ENCODE results near the gene MON1A.

MON1A gene

GRCh38 chr3:49889296-49889695 is 40.3 kb downstream of the MON1A start:
- DNase-seq (ENCODE audit: low read depth), result no peak

- no peak for DNase-seq (ENCODE audit: low read depth)
Measured at GRCh38 chr3:49886922-49887265, 42.7 kb downstream of the MON1A start.

- DNase-seq (ENCODE audit: low read depth), result no peak
Measured at GRCh38 chr3:49883998-49884397, 45.6 kb downstream of the MON1A start.

DNA sequence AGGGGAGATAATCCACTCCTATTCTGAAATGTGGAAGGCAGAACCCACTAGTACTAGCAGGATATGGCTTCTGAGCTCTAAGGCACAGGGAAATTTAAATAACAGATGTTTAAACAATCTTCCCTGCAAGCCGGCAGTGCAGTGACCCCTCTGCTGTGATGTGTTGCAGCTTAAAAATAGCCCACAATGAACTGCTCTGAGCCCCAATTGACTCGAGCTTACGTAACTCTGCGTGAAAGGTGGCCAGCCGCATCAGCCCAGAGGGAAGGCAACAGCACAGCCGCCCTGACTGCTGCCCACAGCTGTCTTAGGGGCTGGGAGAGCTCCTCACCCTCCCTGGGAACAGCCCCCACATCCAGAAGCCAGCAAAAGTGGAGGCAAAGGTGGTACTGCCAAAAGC is 47.4 kb downstream of the MON1A start:
- DNase-seq (ENCODE audit: low read depth), result no peak

DNA sequence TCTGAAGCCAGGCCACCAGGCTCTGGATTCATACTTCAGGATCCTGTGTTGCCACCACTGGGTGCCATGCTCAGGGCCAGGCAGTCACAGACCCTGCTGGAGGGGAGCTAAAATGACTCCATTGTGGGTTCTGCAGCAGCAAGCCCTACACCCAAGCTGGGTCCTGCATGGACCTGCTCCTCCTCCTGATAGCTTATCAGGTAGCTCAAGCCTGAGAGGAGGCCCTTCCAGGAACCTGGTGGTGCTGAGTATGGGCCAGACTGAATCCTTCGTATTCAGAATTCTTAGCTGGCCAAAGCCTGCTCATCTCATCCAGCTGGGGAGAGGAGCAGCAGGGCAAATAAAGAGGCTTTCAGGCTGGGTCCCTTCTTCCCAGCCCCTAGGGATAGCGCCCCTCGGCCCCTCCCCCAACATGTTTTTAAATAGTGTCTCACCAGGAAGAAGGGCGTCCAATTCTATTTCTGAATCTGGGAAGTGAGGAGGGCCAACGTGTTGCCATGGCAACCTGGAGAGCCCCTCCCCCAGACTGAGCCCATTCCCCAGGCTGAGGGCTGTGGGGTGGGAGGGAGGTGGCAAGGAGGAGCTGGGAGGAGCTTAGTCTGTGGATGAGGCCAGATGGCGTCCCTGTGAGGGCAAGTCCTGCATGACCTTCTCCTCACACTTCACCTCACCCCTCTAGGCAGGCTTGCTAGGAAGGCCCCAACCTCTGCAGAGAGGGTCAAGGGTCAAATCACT is 48.9 kb downstream of the MON1A start:
- no peak for DNase-seq (ENCODE audit: low read depth)

GRCh38 chr3:49879721-49880120 is 49.9 kb downstream of the MON1A start:
- DNase-seq (ENCODE audit: low read depth), result no peak

GRCh38 chr3:49878686-49879085 is 50.9 kb downstream of the MON1A start:
- no peak for DNase-seq (ENCODE audit: low read depth)

DNA sequence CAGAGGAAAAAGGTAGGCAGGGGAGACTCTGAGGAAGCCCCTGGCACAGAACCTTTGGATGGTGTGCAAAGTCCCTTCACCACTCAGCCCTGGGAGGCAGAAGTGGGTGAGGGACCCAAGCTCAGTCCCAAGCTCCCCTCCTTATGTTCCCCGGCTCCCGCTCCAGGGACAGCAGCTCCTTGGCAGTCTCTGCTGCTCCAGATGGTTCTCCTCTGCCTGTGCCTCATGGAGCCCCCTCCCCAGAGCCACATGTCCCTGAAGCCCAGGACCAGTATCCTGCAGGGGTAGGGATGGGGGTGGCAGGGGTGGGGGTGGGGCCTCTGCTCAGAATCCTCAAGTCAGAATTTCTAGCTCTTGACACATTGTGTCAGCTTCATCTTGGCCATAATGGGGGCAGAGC is 51.9 kb downstream of the MON1A start:
- DNase-seq (ENCODE audit: low read depth), result no peak

GRCh38 chr3:49876567-49876966 is 53.0 kb downstream of the MON1A start:
- DNase-seq (ENCODE audit: low read depth), result no peak

DNA sequence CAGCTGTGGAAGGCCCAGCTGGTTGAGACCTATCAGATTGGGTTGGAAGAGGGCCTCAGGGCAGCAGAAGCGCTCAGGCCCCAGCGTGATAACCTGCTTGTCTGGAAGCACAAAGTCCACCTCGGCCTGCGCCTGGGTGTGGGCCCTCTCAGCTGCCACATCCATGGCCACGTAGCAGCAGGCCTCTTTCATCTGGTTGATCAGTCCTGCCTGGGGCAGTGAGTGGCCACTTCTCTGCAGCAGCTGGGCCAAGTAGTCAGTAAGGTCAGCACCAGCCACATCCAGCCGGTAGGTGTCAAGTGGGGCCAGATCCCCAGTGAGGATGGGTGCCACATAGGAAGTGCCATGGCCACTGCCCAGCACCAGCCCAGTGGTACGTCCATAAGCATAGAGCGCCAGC is 56.0 kb downstream of the MON1A start:
- DNase-seq (ENCODE audit: low read depth), result no peak

- DNase-seq (ENCODE audit: low read depth), result no peak
Measured at GRCh38 chr3:49872801-49873281, 56.8 kb downstream of the MON1A start.

DNA sequence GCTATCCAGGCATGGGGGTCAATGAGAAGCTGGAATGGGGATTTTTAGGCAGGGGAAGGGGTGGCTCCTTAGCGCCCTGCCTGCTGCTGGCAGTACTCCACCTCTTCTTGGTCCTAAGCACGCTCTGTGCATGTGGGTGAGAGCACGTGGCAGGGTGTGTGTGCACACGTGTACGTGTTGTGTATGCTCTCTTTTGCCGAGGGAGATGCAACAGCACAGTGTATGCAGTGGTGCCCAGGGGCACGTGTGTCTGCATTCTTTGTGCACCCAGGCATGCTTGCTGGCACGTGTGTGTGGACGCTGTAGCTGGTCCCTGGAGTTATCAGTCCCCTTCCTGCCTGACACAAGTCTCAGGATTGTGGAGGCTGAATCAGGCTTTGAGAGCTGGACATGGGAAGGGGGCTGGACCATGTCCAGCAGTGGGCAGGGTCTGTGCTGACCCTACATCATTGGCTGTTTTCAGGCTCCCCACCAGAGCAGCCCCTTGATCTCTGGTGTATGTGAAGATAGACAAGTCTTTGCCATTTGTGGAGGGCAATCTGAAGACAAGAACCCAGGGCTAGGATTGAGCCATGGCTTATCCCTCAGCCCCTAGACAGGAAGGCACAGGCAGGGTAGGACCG is 58.0 kb downstream of the MON1A start:
- DNase-seq (ENCODE audit: low read depth), result no peak

- DNase-seq (ENCODE audit: low read depth), result no peak
Measured at GRCh38 chr3:49869525-49870126, 60.0 kb downstream of the MON1A start, which contains the start of gene CAMKV. Gene CAMKV, minus strand, starts transcription at chr3:49869906. Its CDS starts 7,518 bp downstream, at chr3:49862388.

- DNase-seq (ENCODE audit: low read depth), result no peak
Measured at GRCh38 chr3:49868862-49869466, 60.6 kb downstream of the MON1A start.

DNA sequence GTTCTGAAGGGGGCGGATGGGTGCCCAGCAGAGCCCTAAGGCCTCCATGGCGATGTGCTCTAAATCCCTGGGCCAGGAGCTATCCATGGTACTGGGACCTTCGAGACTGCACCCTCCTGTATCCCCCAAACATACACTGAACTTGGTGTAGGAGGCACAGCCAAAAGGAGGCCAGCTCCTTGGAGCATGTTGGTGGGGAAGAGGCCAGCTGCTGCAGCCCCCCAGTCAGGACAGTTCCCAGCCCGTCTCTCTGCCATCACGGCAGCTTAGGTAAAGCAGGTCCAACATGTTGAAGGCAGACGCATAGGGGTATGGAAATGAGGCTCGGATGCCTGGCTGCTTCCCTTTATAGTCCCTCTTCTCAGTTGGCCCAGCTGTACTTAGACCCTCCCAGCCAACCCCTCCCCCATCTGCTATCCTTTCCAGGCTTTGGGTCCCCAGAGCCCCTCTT is 61.7 kb downstream of the MON1A start:
- no peak for DNase-seq (ENCODE audit: low read depth)

GRCh38 chr3:49867400-49867799 is 62.2 kb downstream of the MON1A start:
- DNase-seq (ENCODE audit: low read depth), result no peak

DNA sequence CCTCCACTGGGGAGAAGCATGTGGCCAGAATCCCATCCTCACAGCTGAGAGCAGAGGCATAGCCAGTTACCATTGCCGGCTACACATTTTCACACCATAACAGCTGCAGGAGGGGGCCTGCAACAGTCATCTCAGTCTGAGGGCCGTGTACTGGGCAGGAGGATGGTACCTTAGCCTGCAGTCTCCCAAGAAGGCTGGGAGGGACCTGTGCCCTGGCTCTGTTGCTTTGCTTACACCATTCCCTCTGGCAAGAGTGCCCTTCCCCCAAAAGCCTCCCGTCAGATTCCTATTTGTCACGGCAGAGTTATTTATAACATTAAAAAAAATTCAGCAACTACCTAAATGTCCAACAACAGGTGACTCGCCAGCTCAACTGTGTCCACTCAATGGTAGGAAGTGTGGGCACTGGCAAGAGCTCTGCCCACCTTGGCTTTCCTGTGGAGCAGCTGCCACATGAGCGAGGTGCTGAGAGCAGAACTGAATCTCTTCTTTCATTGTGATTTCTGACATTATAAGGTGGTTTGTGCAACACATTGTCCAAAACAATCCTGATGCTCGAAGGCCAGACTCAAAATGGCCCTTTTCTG is 64.3 kb downstream of the MON1A start:
- DNase-seq (ENCODE audit: low read depth), result no peak

DNA sequence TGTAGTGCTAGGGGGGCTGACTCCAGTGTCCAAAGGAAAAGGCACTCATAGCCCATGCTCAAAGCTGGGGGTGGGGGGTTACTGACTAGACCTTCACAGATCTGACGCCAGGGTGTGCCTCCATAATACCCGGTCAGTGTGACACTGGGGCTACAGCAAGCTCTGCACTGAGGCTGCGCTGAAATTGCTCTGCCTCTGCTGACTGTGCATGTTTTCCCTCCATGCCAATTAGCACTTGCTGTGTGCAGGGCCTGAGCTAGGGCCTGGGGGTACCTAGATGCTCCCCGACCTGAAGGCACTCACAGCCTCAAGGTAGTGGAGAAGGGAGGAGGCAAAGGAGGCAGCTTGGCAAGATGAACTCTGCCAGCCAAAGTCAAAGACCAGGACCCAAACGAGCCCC is 65.1 kb downstream of the MON1A start:
- no peak for DNase-seq (ENCODE audit: low read depth)

DNA sequence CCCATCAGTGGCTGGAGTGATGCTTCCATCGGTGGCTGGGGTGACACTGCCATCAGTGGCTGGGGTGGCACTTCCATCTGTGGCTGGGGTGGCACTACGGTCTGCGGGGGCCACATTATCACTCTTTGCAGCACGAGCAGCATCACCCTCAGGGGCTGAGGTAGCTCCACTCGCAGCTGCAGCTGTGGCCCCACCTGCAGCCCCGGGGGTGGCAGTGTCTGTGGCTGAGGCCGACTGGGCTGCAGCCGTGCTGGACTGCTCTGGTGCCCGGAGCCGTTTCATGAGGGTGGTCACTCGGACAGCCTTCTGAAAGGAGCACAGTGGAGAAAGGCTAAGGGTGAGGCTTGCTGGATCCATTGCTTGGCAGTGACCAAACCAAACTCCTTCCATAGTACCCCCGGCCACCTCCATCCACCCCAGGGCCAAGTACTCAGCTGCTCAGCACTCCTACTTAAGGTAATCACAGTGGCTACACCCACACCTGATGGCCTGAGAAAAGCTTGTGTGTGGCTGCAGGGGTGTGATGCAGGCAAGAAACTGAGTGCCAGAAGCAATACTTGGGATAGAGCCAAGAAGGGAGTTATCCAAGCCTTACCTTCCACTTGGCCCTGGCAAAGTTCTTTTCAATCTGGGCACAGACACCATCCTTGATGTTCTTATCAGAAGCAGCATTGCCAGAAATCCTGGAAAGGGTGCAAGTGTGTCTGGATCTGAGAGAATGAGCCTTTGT is 69.9 kb downstream of the MON1A start:
- DNase-seq (ENCODE audit: low read depth), result no peak
